PC-3 (cell line): ENCODE data around the gene FCHO2. TPM values are rescaled to one million over a fixed set of nuclear protein-coding genes. Genes with fewer than 3 reads are reported as not detected.
"Not testable (repeated sequence)": the region's sequence is repeated elsewhere in the genome, so short reads cannot be mapped to it uniquely, and the experiment has no call there.

Experiments
- ATAC-seq: fragments of 200-7000 bp; cut with Tn5 transposase; 2 replicates; pipeline ENCODE4 v1.9.1; 2020; ENCODE audit warnings: mild to moderate bottlenecking, moderate library complexity
- BruUV-seq: library from RNA; stranded (reverse); fragments of 400-500 nt; replicated peaks from 2 replicates; lab custom pipeline; 2021; lab: Mats Ljungman, UMichigan
- CTCF ChIA-PET: fragments of 300-600 bp; sonication (Branson Sonifier 250); formaldehyde crosslinking; loops from one replicate; lab custom pipeline; 2022; ENCODE audit warnings: antibody characterized with exemption; lab: Charles Lee
- POLR2A ChIA-PET: fragments of 300-600 bp; sonication (Branson Sonifier 250); formaldehyde crosslinking; loops from one replicate; lab custom pipeline; 2022; ENCODE audit warnings: antibody characterized with exemption; ENCODE audit not compliant: unreplicated experiment; lab: Charles Lee
- DNase-seq: peaks from one replicate; pipeline ENCODE4 v3.0.0-alpha.2; 2015
- H2AFZ ChIP-seq: fragments of 300-600 bp; sonication (generic); 2 replicates; pipeline ENCODE4 v1.6.0; 2016; ENCODE audit warnings: antibody characterized with exemption, low read length
- H3F3A ChIP-seq: fragments of 300-600 bp; sonication (generic); one replicate; pipeline ENCODE4 v1.6.0; 2017; ENCODE audit warnings: antibody characterized with exemption, low read length, control low read depth, mild to moderate bottlenecking; ENCODE audit not compliant: unreplicated experiment
- H3K27ac ChIP-seq: fragments of 300-600 bp; sonication (generic); 2 replicates; pipeline ENCODE4 v1.5.1; 2016; ENCODE audit warnings: mild to moderate bottlenecking, low read length
- H3K27me3 ChIP-seq: fragments of 300-600 bp; sonication (generic); 2 replicates; pipeline ENCODE4 v1.6.1; 2016; ENCODE audit warnings: low read length, mixed read lengths
- H3K36me3 ChIP-seq: fragments of 300-600 bp; sonication (generic); 2 replicates; pipeline ENCODE4 v1.6.1; 2016; ENCODE audit warnings: low read depth, mixed run types, low read length, mixed read lengths
- H3K4me1 ChIP-seq: fragments of 300-600 bp; sonication (generic); 2 replicates; pipeline ENCODE4 v1.5.1; 2016; ENCODE audit warnings: low read length; ENCODE audit not compliant: insufficient read depth
- H3K4me2 ChIP-seq: fragments of 300-600 bp; sonication (generic); 2 replicates; pipeline ENCODE4 v1.6.0; 2016; ENCODE audit warnings: low read length
- H3K4me3 ChIP-seq: fragments of 300-600 bp; sonication (generic); 2 replicates; pipeline ENCODE4 v1.5.1; 2016; ENCODE audit warnings: mild to moderate bottlenecking, low read length, mixed read lengths
- H3K79me2 ChIP-seq: fragments of 300-600 bp; sonication (generic); 2 replicates; pipeline ENCODE4 v1.6.1; 2017; ENCODE audit warnings: low read length, mixed read lengths
- H3K9ac ChIP-seq: fragments of 300-600 bp; sonication (generic); 2 replicates; pipeline ENCODE4 v1.6.0; 2016; ENCODE audit warnings: mild to moderate bottlenecking, low read length
- H3K9me2 ChIP-seq: fragments of 300-600 bp; sonication (generic); replicated peaks from 2 replicates; pipeline ENCODE4 v1.6.1; 2016; ENCODE audit warnings: mixed run types, low read length, mixed read lengths
- H3K9me3 ChIP-seq: fragments of 300-600 bp; sonication (generic); 2 replicates; pipeline ENCODE4 v1.6.1; 2016; ENCODE audit warnings: low read length, mixed read lengths
- H4K20me1 ChIP-seq: fragments of 300-600 bp; sonication (generic); 2 replicates; pipeline ENCODE4 v1.6.1; 2016; ENCODE audit warnings: low read length, mixed read lengths
- EZH2 ChIP-seq: fragments of 300-600 bp; sonication (generic); IDR thresholded peaks from one replicate; pipeline ENCODE4 v1.6.1; 2017; ENCODE audit warnings: antibody characterized with exemption, mild to moderate bottlenecking, low read length; ENCODE audit not compliant: unreplicated experiment
- EZH2phosphoT487 ChIP-seq: fragments of 300-600 bp; sonication (generic); IDR thresholded peaks from 2 replicates; pipeline ENCODE4 v1.6.1; 2018; ENCODE audit warnings: mild to moderate bottlenecking, antibody characterized with exemption, low read length, borderline replicate concordance
- intact Hi-C: fragments of 100-400 bp; cut with micrococcal nuclease; formaldehyde crosslinking; loops from 2 replicates; pipeline ENCODE4 v1.9.0; 2023
- total RNA-seq: library from RNA; depleted of rRNA; stranded (reverse); fragments of >200 nt; gene quantifications from 2 replicates; pipeline ENCODE4 v1.2.3, GENCODE V29; 2014
- TF ChIP-seq, protein P1 (sequence below): fragments of 300-600 bp; sonication (generic); conservative IDR thresholded peaks from 2 replicates; pipeline ENCODE4 v1.5.1; 2017; ENCODE audit warnings: antibody characterized with exemption, low read depth, mild to moderate bottlenecking, low read length

FCHO2 gene
- total RNA-seq, 1 experiment from 2014 or later, result 5.9 TPM

DNA sequence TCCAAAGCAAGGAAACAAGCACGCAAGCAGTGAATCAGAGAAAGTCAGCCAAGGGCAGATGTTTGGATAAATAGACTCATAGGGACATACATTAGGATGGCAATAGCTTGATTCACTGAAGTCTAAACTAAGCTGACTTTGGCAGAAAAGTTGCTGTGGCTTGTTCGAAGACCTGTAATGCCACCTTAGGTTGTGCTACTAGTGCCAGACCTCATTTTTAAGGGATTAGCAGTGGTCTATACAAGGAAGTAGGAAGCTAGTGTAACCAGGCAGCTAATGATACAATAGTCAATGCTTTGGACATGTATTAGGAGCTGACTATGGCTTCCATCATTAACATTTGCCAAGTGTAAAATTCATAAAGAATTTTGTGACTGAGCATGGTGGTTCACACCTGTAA is 63.1 kb downstream of the FCHO2 start:
- Histone ChIP-seq H3K4me2 (no peak overlapping the region), H3K4me1 (no peaks in the 10 kb centered on the region), H3K36me3 (no peaks in the 10 kb centered on the region), H3K79me2 (no peaks in the 10 kb centered on the region), H4K20me1 (no peaks in the 10 kb centered on the region), H3F3A (no peaks in the 10 kb centered on the region), H3K9me2 (no peaks in the 10 kb centered on the region), H2AFZ (no peak overlapping the region), H3K27me3 (no peaks in the 10 kb centered on the region), H3K9ac (no peak overlapping the region), H3K4me3 (no peak overlapping the region), H3K27ac (no peak overlapping the region), H3K9me3 (no peaks in the 10 kb centered on the region)
- DNase-seq, result no peak
- intact Hi-C loops, result no loop called here
- TF ChIP-seq, protein P1, sequence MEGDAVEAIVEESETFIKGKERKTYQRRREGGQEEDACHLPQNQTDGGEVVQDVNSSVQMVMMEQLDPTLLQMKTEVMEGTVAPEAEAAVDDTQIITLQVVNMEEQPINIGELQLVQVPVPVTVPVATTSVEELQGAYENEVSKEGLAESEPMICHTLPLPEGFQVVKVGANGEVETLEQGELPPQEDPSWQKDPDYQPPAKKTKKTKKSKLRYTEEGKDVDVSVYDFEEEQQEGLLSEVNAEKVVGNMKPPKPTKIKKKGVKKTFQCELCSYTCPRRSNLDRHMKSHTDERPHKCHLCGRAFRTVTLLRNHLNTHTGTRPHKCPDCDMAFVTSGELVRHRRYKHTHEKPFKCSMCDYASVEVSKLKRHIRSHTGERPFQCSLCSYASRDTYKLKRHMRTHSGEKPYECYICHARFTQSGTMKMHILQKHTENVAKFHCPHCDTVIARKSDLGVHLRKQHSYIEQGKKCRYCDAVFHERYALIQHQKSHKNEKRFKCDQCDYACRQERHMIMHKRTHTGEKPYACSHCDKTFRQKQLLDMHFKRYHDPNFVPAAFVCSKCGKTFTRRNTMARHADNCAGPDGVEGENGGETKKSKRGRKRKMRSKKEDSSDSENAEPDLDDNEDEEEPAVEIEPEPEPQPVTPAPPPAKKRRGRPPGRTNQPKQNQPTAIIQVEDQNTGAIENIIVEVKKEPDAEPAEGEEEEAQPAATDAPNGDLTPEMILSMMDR, result no peak
- TF ChIP-seq EZH2 (no peak), EZH2phosphoT487 (no peak)
- POLR2A ChIA-PET, result no interaction called here
- BruUV-seq, result no TSS peak
- ATAC-seq, result no peak
- CTCF ChIA-PET, result no interaction called here

DNA sequence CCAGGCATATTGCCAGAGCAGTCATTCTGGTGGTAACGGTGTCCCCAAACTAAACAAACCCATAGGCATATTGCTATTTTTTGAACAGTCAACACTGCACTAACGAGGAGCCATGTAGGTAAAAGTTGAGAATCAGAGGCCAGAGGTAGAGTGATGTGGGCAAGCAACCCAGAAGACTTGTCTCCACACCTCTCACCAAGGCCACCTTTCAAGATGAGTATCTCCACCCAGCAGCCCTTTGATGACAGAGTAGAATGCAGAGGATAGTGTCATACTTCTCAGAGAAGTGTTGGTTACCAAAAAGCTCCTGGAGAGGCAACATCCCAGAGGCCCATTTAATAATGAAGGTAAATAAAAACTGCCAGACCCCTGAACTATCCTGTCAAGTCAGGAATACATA is 63.9 kb downstream of the FCHO2 start:
- H4K20me1 ChIP-seq, result no peaks in the 10 kb centered on the region
- ChIA-PET CTCF (no interaction called here), POLR2A (no interaction called here)
- no peak overlapping the region for H3K4me3 ChIP-seq
- H3K9me3 ChIP-seq, result no peaks in the 10 kb centered on the region
- TF ChIP-seq EZH2 (no peak), EZH2phosphoT487 (no peak)
- TF ChIP-seq, protein P1, result no peak
- H3K27ac ChIP-seq, result no peak overlapping the region
- no peak overlapping the region for H3K9ac ChIP-seq
- no peaks in the 10 kb centered on the region for H3K36me3 ChIP-seq
- BruUV-seq, result no TSS peak
- no peaks in the 10 kb centered on the region for H3K79me2 ChIP-seq
- H3K27me3 ChIP-seq, result no peaks in the 10 kb centered on the region
- H3K9me2 ChIP-seq, result no peaks in the 10 kb centered on the region
- H3K4me2 ChIP-seq, result no peak overlapping the region
- no peak overlapping the region for H2AFZ ChIP-seq
- intact Hi-C loops, result no loop called here
- H3K4me1 ChIP-seq, result no peaks in the 10 kb centered on the region
- no peaks in the 10 kb centered on the region for H3F3A ChIP-seq
- ATAC-seq (no peak), DNase-seq (no peak)

DNA sequence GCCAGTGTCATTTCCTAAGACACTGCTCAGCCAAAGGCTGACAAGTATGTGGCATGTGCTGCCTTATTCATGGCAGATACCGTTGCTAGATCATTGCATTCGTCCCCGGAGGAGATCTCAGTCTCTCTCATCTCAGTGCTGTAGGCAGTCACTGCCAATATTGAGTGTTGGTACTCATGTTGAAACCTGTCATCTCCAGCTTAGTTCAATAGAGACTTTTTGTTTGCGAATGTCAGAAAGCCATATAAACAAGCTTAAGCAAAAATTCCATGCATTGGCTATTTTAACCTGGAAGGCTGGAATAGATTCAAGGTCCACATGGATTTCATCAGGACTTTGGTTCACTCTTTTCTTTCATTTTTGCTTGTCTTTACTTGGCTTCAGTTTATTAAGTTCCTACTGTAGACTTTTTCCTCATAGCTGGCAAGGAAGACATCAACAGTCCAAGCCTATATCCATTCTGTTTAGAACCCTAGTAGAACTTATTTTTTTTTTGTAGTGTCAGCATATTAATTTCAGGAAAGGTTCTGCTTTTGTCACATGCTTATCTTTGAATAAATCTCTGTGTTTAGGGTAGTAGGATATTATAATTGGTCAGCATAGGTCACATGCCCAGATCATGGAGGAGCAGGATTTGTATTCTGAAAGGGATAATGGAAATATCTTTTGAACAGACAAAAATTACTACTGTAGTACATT is 66.8 kb downstream of the FCHO2 start:
- no peak overlapping the region for H3K4me3 ChIP-seq
- H3K27ac ChIP-seq, result no peak overlapping the region
- H3K36me3 ChIP-seq, result no peaks in the 10 kb centered on the region
- H3K9me2 ChIP-seq, result no peaks in the 10 kb centered on the region
- H4K20me1 ChIP-seq, result no peaks in the 10 kb centered on the region
- no TSS peak for BruUV-seq
- ChIA-PET CTCF (no interaction called here), POLR2A (interaction anchor here (0.7 kb wide), 1 partner anchor 64 kb away, joined by 4 read pairs; no protein-coding TSS in a partner anchor)
- H3K9me3 ChIP-seq, result no peaks in the 10 kb centered on the region
- no peak overlapping the region for H3K4me2 ChIP-seq
- no peaks in the 10 kb centered on the region for H3K27me3 ChIP-seq
- intact Hi-C loops, result no loop called here
- no peak for DNase-seq
- H3K79me2 ChIP-seq, result no peaks in the 10 kb centered on the region
- no peaks in the 10 kb centered on the region for H3F3A ChIP-seq
- ATAC-seq, result no peak
- H3K9ac ChIP-seq, result no peak overlapping the region
- H3K4me1 ChIP-seq, result no peaks in the 10 kb centered on the region
- TF ChIP-seq, protein P1, result no peak
- no peak for TF ChIP-seq EZH2phosphoT487
- TF ChIP-seq EZH2, result no peak
- H2AFZ ChIP-seq, result no peak overlapping the region

DNA sequence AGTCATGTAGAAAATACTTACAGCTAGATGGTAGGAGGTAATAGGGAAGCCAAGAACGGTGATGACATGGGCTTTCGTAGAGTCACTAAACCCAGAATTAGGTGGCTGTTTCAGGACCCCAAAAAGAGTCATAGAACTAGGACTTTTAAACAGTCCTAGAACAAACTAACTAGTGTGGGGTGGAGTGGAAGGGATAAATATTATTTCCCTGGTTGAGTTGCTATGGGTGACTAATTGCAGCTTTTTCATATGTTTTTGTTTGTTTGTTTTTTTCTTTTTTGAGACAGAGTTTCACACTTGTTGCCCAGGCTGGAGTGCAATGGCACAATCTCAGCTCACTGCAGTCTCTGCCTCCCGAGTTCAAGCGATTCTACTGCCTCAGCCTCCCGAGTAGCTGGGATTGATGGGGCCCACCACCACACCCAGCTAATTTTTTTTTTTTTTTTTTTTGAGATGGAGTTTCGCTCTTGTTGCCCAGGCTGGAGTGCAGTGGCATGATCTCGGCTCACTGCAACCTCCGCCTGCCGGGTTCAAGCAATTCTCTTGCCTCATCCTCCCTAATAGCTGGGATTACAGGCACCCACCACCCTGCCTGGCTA is 69.2 kb downstream of the FCHO2 start:
- H3K9ac ChIP-seq, CTCF ChIA-PET, H3K9me3 ChIP-seq, H3K4me1 ChIP-seq, H3K27ac ChIP-seq, H3K4me3 ChIP-seq, intact Hi-C loops, POLR2A ChIA-PET, BruUV-seq, H3K9me2 ChIP-seq, H3K79me2 ChIP-seq, H3K36me3 ChIP-seq, H3K27me3 ChIP-seq, H3F3A ChIP-seq, H3K4me2 ChIP-seq, H4K20me1 ChIP-seq, H2AFZ ChIP-seq: not testable (repeated sequence)
- peak; percentile 3 for DNase-seq
- ATAC-seq, result peak; percentile 33; the same call in 1 of the 2 replicates
